Tibial nerve (tissue), 4 donors: ENCODE data around the gene SDK1. TPM values are rescaled to one million over a fixed set of nuclear protein-coding genes. Genes with fewer than 3 reads are reported as not detected.
A peak's percentile ranks its signal among the peaks of the same experiment; 100 is the strongest.

Experiments
- DNase-seq, 2 donors: peaks; one replicate each; pipeline ENCODE4 v3.0.0-alpha.2; 2019; ENCODE audit warnings: low spot score in 2 of 2
- H3K27ac ChIP-seq, 4 donors: fragments of 200-600 bp; sonication (generic) in 3 of 4; one replicate each; pipeline ENCODE4 v1.5.1; 2017 to 2019; ENCODE audit warnings: mild to moderate bottlenecking in 1 of 4
- H3K27me3 ChIP-seq, 2 donors: fragments of 200-600 bp; sonication (generic) in 1 of 2; one replicate each; pipeline versions ENCODE4 v1.5.1 to v1.6.0; 2017 to 2019
- H3K36me3 ChIP-seq, 3 donors: fragments of 200-600 bp; sonication (generic); one replicate each; pipeline ENCODE4 v1.5.1; 2018 to 2019
- H3K4me1 ChIP-seq, 4 donors: fragments of 200-600 bp; sonication (generic) in 3 of 4; one replicate each; pipeline ENCODE4 v1.5.1; 2017 to 2019
- H3K4me3 ChIP-seq, 4 donors: fragments of 200-600 bp; sonication (generic) in 3 of 4; one replicate each; pipeline ENCODE4 v1.5.1; 2017 to 2019; ENCODE audit warnings: mild to moderate bottlenecking in 1 of 4, moderate library complexity in 1 of 4
- H3K9me3 ChIP-seq, 4 donors: fragments of 200-600 bp; sonication (generic) in 3 of 4; one replicate each; pipeline ENCODE4 v1.5.1; 2017 to 2019
- CTCF ChIP-seq, 5 experiments: fragments of 200-600 bp in 3 of 5; fragments of 450-650 bp in 2 of 5; sonication (generic) in 3 of 5; IDR thresholded peaks; one replicate each; pipeline ENCODE4 v1.5.1; 2016 to 2019; ENCODE audit warnings: antibody characterized with exemption in 5 of 5, mild to moderate bottlenecking in 3 of 5, moderate library complexity in 2 of 5
- EP300 ChIP-seq, 2 donors: sonication (generic); formaldehyde crosslinking; IDR thresholded peaks; one replicate each; pipeline ENCODE4 v1.6.1; 2017; ENCODE audit warnings: antibody characterized with exemption in 2 of 2, mild to moderate bottlenecking in 1 of 2
- POLR2A ChIP-seq, 2 donors: fragments of 450-650 bp; IDR thresholded peaks; one replicate each; pipeline ENCODE4 v1.6.1; 2017; ENCODE audit warnings: antibody characterized with exemption in 2 of 2, mild to moderate bottlenecking in 2 of 2, moderate library complexity in 2 of 2
- WGBS, 2 donors: methylation state at CpG; one replicate each; pipeline ENCODE4 v1.1.5; 2018; 5-methylcytosine and 5-hydroxymethylcytosine counted together
- total RNA-seq, 4 donors: library from RNA; depleted of rRNA; stranded (reverse); fragments of >200 nt; gene quantifications; one replicate each; pipeline ENCODE4 v1.1.0, GENCODE V29; 2016

SDK1 gene
- total RNA-seq, 4 donors from 2014 or later, result 8.2 to 16.2 (median 12.9) TPM

- 79 to 89% methylated on average over 4 of the region's 4 CpGs for WGBS, 2 donors
- H3K9me3 ChIP-seq, result no peaks in the 10 kb centered on the region
- no peaks in the 10 kb centered on the region for H3K36me3 ChIP-seq
- H3K27ac ChIP-seq, result no peak overlapping the region
- H3K27me3 ChIP-seq, result no peaks in the 10 kb centered on the region
- TF ChIP-seq POLR2A (IDR thresholded peaks at IDR 0.05) (no peak), CTCF (IDR thresholded peaks at IDR 0.05) (no peak)
- H3K4me3 ChIP-seq, result no peak overlapping the region
- no peaks in the 10 kb centered on the region for H3K4me1 ChIP-seq
- no peak for DNase-seq
Observed at GRCh38 chr7:3481435-3481834, 180.4 kb downstream of the SDK1 start.

DNA sequence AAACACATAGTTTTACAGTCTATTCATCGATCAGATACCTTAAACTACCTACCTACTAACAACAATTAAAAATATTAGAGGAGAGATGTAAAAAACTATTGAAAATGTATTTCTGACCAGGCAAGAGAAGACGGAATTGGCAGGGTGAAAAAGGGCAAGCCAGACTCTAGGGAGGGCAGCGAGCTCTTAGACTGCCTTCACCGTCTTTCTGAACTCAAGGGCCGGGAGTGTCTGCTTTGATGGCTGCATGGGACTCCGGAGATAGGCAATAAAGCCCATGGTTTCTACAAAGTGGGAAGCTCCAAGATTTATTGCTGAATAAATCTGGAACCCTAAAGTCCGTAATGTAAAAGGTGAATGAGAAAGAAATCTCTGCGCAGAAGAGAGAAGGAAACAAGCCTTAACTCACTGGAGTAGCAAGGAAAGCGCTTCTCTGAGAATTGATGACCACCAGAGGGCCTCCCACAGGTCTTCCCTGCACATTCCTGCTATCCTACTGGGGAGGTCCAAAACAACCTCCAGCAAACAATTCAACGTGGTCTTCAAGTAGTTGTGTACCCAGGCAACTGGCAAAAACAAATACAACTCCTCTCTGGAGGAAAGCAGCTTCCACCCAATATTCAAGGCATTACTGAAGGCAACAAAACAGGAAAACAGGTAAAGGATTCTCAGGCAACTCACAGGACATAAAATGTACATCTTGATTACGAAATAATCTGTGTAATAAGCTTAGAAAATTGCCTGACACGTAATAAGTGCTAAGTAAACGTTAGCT, 181.3 kb downstream of the SDK1 start:
- Histone ChIP-seq H3K27ac (no peak overlapping the region), H3K27me3 (no peaks in the 10 kb centered on the region), H3K9me3 (no peaks in the 10 kb centered on the region), H3K4me3 (no peak overlapping the region), H3K36me3 (no peaks in the 10 kb centered on the region), H3K4me1 (no peaks in the 10 kb centered on the region)
- 71 to 72% methylated on average over 13 of the region's 13 CpGs for WGBS, 2 donors
- no peak for TF ChIP-seq POLR2A (IDR thresholded peaks at IDR 0.05)
- TF ChIP-seq CTCF (IDR thresholded peaks at IDR 0.05), result peak in 2 of 5 experiments; percentile 9 to 21
- no peak for TF ChIP-seq EP300 (IDR thresholded peaks at IDR 0.05)
- no peak for DNase-seq

- TF ChIP-seq EP300 (IDR thresholded peaks at IDR 0.05) (no peak), CTCF (IDR thresholded peaks at IDR 0.05) (no peak), POLR2A (IDR thresholded peaks at IDR 0.05) (no peak)
- Histone ChIP-seq H3K36me3 (no peaks in the 10 kb centered on the region), H3K27me3 (no peaks in the 10 kb centered on the region), H3K4me1 (no peaks in the 10 kb centered on the region), H3K9me3 (no peaks in the 10 kb centered on the region), H3K27ac (no peak overlapping the region), H3K4me3 (no peak overlapping the region)
- DNase-seq, result no peak
- WGBS, 2 donors, result 70 to 92% methylated on average over 4 of the region's 4 CpGs
Observed at GRCh38 chr7:3486841-3487240, 185.8 kb downstream of the SDK1 start.

DNA sequence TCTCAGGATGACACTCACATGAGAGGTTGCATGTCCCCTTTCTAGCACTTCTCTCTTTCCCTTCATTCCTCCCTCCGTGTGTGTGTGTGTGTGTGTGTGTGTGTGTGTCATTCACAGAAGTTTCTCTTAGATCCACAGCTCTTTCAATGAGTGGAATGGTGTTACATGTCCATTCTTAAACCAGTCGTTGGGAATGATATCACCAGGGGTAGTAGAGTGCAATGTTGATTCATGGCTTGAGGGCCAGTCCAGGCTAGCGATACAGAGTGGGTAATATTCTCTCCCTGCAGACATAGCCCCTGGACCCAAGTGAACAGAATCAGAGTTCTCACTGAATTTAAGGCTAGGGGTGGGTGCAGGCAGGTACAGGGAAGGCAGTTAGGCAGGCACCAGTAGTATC, 187.8 kb downstream of the SDK1 start:
- TF ChIP-seq EP300 (IDR thresholded peaks at IDR 0.05) (no peak), POLR2A (IDR thresholded peaks at IDR 0.05) (no peak), CTCF (IDR thresholded peaks at IDR 0.05) (no peak)
- Histone ChIP-seq H3K4me3 (no peak overlapping the region), H3K36me3 (no peaks in the 10 kb centered on the region), H3K4me1 (no peaks in the 10 kb centered on the region), H3K27ac (no peak overlapping the region), H3K9me3 (no peaks in the 10 kb centered on the region), H3K27me3 (no peaks in the 10 kb centered on the region)
- 66 to 73% methylated on average over 3 of the region's 3 CpGs for WGBS, 2 donors
- no peak for DNase-seq

DNA sequence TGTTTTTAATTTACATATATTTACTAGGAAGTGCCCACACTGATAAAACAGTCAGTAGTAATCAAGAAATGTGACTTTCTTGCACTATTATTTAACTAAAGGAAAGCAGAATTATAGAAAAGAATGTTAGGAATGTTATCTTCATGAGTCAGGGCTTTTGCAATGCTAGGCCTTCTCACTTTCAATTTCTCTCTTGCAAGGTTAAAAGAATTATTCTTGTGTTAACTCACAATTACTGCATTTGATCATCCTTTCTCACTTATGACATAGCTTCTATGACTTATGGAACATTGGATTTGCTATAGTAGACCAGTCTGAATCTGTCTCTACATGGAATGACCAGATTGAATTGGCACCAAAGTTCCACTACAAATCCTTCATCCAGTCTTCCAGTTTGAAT, 192.4 kb downstream of the SDK1 start:
- no peaks in the 10 kb centered on the region for H3K36me3 ChIP-seq
- no peak overlapping the region for H3K27ac ChIP-seq
- no peak overlapping the region for H3K4me3 ChIP-seq
- H3K9me3 ChIP-seq, result no peaks in the 10 kb centered on the region
- TF ChIP-seq POLR2A (IDR thresholded peaks at IDR 0.05) (no peak), EP300 (IDR thresholded peaks at IDR 0.05) (no peak)
- no peaks in the 10 kb centered on the region for H3K27me3 ChIP-seq
- H3K4me1 ChIP-seq, result no peaks in the 10 kb centered on the region
- DNase-seq, result no peak
